UCSD-AML1 (cell line): Measurements from ENCODE around the gene ALKBH5.
"Not testable (repeated sequence)": the region's sequence is repeated elsewhere in the genome, so short reads cannot be mapped to it uniquely, and the experiment has no call there.

Experiments
- DNase-seq: peaks from one replicate; lab custom pipeline; 2025; ENCODE audit not compliant: unreplicated experiment; lab: John Stamatoyannopoulos, UW

The ALKBH5 gene

DNA sequence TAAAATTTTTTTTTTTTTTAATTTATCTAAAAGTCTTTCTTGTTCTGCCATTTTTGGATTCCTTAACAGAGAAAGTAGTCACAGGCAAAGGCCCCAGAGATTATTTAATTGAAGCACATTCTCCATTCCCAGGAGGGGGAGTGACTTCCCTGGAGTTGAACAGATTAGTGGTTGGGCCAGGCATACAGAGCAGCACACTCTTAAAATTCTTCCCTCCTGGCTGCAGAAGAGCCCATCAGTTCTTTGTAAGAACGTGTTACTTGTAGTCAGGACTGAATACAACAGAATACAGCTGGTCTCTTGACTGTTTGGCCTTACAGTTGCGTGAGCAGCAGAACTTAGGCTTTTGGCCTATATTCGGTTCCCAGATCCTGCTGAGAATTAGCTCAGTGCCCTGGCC is 1.8 kb downstream of the ALKBH5 start:
- DNase-seq, result no peak

DNA sequence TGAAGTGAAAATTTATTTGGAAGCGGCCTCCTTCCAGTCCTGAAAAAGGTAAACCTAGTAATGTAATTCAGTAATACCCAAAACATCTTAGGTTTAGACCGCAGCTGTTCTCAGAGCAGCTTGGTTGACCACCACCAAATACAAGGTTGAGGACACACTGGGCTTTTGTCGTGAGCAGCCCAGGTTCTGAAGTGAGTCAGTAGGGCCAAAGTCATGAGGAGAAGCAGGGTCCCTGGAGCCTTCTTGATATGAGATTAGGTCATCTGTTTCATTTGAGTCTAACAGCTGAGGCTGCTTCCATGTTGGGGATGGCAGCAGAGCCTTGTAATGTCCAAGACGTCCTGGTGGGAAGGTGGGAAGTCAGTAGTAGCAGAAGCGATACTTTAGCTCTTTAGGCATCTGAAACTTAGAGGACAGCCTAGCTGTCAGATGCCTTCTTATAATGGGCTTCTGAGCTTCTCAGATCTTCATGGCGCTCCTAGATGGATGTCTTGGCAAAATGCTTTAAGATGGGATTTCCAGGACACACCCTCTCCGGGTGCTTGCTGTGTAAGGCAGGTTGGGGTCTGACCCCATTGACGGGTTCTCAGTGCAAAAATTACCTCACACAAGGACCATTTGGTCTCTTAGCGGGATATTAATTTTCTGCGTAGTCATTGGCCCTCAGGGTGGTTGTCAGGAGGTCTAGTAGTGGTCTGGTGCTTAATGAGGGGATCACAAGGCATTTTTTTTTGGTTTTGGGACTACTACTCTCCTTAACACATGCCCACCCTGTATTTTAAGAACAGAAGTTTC is 2.4 kb downstream of the ALKBH5 start:
- no peak for DNase-seq

DNA sequence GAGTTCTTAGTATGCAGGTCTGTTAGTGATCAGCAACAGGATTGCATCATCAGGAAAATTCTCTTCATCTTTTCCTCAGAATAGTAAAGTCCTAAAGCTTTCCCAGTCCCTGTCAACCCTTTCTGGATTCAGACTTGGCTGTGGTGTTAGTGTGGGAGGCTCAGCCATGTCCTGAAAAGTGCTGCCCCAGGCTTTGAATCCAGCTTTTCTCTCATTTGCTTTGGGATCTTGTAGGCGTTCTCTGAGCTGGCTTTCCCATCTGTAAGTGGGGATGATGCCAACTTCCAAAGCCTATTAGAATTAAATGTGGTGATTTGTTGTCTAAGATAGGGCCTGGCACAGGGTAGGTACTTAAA is 3.0 kb downstream of the ALKBH5 start:
- no peak for DNase-seq

DNA sequence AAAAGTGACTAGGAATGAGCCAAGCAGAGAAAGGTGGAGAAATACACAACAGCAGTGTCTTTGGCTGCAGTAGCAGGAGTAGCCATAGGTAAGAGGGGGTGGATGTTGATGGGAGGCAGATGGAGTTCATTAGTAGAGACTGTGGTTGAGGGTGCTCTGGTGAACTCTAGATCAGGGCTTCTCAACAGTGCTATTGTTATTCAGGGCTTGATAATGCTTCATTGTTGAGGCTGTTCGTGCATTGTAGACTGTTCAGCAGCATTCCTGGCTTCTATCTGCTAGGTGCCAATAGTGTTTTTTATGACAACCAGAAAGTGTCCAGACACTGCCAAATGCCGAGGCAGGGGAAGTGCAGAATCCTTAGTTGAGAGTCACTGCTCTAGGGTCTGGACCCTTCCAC is 3.6 kb downstream of the ALKBH5 start:
- DNase-seq, result no peak

DNA sequence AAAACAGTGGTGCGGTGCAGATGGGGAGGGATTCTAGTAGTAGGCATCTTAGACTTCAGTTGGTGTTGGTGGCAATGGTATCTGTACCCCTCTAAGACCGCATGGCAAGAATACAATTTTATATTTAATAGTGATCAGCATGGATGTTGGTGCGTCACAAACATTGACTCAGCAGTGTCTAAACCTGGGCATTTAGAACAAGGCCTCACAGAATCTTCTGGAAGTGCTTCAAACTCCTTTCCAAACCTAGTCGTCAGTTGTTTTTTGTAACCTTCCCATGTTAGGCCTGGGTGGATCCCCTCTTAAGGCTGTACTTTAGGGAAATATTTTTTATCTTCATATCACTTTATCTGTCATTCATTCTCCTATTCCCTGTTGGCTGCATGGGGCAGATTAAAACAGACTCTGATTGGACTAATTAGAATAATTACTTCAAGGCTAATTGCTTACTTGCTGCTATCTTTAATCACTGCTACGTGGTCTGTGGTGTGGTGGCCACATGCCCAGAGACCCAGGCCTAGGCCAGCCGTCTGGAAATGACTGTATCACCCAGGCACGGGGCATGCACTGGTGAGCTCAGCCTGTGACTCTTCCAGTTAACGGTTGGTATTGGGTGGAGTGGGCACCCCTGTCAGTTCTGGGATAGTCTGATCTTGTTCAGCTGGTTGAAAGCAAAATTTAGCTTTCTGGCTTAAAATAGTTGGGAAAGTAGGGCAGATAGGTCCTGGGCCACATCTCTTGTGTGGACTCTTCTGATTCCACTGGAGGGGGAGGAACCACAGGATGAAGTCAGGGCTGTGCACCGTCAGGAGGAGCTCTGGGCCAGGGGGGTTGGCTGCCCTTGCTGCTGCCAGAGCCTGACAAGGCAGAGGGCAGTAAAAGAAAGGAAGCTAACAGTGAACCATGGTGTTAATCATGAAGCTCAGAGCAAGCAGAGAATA is 4.5 kb downstream of the ALKBH5 start:
- DNase-seq, result no peak

DNA sequence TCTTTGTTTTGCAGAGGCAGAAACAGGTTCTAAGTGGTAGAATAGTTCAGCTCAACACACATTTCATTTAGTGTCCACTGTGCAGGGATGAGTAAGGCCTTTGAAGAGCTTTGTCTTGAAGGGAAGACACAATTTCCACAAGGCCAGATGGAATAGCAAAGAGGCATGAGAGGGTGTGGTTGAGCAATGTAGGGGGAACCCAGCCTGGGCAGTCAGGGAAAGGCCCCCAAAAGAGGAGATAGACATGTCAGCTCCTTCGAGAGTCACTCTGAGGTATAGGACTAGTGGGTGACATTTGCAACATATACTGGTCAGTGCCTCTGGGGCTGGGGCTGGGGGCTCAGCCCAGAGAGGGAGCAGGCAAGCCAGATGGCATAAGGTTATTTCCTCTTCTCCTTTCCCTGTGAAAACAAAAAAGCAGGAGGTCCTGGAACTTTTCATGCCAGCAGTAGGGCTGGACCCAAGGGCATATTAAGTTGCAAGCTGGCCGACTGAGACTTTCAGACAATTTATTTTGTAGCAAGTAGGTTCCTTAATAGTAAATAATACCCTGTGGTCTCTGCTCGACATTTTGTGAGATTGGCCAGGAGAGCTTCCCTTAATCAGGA is 7.1 kb downstream of the ALKBH5 start:
- DNase-seq, result no peak

DNA sequence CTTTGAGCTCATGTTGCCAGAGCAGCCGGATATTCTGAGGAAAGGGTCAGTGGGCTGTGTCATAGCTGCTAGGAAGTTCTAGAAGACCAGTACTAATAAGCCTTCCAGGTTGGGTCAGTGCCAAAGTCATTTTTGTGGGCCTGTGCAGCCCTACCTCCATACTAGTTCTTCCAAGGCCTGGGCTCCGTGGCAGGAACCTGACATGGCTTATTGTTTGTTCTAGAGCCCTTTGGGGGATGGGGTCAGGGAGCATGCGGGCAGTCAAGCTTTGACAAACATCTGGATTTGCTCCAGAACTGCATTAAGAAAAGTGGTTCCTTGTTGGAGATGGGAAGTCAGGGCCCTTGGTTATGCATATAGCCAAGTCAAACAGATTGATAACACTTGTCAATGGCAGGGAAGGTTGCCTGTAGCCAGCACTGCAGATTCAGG is 7.6 kb downstream of the ALKBH5 start:
- DNase-seq, result no peak

DNA sequence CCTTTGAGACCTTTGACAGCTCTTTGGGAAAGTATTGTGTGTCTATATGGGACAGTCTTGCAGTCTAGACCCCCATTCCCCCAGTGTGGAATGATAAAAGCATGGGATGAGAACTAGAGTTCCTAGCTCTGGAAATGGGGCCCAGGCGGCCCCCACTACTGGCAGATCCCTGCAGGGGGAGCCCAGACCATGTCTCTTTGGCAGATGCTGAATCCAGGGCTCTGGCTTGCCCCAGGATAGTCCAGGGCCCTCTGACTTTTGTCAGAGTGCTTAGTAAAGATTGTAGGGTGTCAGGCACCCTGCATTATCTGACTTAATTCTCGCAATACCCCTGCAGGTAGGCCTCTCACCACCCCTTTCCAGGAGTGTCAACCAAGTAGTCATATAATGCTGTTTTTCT is 8.3 kb downstream of the ALKBH5 start:
- DNase-seq, result no peak

DNA sequence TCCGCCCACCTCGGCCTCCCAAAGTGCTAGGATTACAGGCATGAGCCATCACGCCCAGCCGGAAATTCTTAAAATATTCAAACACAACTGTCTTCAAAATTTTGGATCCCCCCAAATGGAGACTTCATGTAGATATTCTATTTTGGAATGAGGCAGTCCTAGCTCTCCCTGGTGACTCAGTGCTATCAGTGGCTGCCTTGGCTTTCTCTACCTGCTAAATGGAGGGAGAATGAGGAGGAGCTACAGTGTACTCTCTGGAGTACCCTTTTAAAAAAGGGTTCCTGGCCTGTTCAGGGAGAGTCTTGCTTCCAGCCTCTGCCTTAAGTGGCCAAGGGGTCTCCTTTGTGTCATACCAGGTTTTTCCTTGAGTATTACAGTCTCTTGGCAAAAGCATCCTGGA is 10.8 kb downstream of the ALKBH5 start:
- no peak for DNase-seq

DNA sequence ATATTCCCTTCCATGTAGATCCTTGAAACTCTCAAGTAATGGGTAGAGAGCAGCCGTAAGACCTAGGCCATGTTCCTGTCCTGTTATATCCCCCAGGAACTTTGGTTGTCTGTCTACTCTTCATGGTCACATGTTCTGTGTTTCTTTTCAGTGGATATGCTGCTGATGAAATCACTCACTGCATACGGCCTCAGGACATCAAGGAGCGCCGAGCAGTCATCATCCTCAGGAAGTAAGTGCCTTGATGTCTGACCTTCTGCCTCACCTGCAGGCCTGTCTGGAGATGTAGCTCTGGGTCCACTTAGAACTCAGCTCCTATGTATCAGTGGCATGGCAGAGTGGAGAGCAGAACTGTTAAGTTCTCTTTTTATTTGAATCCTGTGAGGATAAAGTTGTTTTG is 11.2 kb downstream of the ALKBH5 start:
- DNase-seq, result no peak

DNA sequence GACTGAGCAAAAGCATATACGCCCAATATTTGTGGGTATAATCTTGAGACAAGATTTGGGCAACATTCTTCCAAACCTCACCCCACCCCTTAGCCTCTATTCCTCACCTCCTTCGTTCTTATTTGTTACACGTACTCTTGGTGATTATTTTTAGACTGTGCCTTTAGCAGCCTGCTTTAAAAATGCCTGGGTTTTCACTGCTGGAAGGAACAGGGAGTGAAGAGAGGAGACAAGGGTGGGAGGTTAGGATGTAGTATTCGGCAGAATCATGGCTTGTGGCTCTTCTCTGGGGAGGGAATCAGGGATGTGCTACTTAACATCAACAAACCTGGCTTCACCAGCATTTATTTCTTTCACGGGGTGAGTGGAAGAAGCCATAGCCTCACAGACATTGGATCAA is 11.6 kb downstream of the ALKBH5 start:
- DNase-seq, result no peak

DNA sequence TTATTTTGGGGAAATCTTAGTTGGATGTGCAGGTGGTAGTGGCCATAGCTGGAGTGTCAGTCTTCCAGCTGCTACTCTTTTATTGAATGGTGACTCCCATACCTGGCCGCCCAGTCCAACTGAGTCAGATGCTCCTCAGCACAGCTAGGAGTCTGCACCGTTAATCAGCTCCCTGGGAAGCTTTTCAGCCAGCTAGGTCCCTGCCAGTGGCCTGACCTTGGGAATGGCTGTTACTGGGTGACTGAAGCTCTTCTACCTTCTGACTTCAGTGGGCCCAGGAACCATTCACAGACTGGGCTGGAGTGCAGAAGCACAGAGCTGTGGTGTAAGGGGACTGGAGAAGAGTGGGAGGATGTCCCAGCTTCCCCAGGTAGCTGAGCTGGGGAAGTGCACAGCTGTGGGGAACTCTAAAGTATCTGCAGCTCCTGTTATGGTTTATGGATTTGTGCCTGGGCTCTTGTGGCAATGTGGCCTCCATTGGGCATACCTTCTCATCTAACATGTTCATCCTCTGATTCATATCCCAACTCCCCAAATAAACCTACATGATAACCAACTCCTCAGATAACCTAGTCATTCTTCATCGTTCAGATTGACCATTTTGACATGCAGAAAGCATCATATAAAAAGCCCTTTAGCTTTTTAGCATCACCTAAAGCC is 14.0 kb downstream of the ALKBH5 start:
- DNase-seq, result no peak

DNA sequence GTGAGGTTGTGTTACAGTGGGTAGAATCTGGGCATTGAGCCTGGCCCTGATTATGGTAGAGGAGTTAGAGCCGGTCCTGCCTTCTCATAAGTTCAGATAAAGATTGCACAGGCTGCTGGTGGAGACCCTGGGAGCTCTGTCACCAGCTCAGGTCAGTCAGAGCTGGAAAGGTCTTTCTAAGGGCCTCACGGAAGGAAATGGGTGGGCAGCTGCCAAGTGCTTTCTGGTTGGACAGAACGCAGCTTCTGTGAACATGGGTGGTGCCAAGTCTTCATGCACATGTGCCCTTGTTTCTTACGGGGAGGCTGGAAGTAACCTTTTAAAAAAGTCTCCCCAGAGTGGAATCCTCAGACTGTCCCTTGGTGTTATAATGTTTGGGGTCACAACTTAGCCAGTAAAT is 14.9 kb downstream of the ALKBH5 start:
- DNase-seq, result no peak

DNA sequence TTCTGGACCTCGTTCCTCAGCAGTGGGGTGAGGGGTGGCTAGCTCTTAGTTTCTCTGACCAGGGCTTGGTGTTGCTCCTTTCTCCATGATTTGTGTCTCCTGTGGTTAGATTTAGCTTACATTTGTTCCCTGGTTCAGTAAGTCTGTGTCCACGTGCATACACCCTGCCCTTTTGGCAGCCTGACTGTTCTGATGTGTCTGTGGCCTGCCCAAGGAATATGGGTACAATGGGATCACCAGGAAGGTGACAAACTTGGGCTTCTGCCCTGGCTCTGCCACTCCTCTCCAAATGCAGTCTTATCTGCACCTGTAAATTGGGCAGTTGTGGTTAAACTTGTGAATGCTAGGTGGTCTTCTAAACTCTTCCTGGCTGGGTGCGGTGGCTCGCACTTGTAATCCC is 17.5 kb downstream of the ALKBH5 start:
- DNase-seq, result no peak

DNA sequence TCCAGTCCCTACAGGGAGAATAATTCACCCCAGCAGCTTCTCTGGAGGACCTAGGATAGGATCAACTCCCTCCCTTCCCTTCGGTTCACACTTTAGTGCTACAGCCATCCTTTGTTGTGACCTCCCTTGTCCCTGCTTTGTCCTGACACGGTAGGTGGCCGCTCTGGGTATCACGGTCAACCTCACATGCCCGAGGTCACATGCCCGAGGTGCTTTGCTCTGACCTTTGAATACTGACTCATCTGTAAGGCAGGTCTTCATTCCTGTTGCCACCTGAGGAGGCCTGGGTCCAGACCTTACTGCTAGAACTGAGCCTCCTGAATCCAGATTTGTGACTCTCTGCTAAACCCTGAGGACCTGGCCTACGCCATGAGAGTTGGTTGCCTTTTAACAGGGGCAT is 19.7 kb downstream of the ALKBH5 start:
- no peak for DNase-seq

DNA sequence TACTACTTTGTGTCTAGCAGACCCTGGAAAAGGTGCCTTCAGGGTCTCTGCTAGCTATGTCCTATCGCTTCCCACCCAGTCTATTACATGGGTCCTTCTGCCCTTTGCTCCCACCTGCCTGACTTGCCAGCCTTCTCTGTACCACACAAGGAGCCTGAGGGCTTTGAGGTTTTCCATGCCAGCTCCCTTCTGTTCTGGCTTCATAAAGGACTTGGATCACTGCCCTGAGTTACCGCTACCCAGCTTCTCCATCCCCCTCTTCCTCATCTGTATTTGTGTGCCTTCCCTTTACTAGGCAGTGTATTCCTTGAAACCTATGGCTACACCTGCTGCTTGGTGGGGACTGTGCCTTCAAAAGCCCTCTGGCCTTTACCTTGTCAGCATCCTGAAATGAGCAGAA is 22.2 kb downstream of the ALKBH5 start:
- no peak for DNase-seq

DNA sequence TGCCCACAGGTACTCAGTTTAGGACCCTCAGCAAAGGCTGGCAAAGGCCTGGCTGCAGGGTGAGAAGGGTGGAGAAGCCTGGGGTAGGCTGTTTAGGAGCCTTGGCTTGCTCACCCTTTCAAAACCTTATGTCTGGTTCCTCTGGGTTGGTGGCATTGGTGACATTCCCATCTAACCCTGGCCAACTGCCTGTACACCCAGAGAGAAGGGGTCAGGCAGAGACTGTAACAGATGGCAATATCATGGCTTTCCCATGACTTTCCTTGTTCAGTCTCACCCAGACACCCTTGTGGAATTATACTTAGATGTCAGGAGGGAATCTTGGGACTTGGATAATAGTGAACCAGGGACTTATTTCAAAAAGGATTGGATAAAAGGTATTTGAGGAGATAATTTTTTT is 23.3 kb downstream of the ALKBH5 start:
- no peak for DNase-seq

DNA sequence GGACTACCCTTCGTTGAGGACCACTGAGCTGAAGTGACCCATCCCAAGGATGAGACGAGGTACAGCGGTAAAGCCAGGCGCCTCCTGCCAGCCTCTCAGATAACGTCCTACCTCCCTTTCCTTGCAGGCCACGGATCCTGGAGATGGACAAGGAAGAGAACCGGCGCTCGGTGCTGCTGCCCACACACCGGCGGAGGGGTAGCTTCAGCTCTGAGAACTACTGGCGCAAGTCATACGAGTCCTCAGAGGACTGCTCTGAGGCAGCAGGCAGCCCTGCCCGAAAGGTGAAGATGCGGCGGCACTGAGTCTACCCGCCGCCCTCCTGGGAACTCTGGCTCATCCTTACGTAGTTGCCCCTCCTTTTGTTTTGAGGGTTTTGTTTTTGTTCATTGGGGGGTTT is 24.5 kb downstream of the ALKBH5 start:
- no peak for DNase-seq

DNA sequence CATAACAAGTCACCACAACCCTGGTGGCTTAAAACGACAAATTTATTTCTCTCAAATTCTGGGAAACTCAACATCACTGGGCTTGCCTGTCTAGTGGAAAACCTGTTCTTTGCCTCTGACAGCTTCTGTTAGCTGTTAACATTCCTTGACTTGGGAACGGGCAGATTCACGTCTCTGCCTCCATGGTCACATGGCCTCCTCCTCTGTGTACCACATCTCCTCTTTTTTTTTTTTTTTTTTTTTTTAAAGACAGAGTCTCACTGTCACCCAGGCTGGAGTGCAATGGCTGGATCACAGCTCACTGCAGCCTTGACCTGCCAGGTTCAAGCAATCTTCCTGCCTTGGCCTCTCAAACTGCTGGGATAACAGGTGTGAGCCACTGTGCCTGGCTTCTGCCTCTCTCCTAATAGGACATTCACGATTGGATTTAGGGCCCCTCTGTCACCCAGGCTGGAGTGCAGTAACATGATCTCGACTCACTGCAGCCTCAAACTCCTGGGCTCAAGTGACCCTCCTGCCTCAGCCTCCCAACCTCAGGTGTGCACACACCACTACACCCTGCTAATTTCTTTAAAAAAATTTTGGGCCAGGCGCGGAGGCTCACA is 30.1 kb downstream of the ALKBH5 start:
- DNase-seq, result no peak

DNA sequence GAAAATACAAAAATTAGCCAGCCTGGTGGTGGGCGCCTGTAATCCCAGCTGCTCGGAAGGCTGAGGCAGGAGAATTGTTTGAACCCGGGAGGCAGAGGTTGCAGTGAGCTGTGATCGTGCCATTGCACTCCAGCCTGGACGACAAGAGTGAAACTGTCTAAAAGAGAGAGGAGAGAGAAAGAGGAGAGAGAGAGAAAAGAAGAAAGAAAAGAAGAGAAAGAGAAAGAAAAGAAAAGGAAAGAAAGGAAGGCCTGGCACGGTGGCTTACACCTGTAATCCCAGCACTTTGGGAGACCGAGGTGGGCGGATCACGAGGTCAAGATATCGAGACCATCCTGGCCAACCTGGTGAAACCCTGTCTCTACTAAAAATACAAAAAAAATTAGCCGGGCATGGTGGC is 33.3 kb downstream of the ALKBH5 start:
- not testable (repeated sequence) for DNase-seq

DNA sequence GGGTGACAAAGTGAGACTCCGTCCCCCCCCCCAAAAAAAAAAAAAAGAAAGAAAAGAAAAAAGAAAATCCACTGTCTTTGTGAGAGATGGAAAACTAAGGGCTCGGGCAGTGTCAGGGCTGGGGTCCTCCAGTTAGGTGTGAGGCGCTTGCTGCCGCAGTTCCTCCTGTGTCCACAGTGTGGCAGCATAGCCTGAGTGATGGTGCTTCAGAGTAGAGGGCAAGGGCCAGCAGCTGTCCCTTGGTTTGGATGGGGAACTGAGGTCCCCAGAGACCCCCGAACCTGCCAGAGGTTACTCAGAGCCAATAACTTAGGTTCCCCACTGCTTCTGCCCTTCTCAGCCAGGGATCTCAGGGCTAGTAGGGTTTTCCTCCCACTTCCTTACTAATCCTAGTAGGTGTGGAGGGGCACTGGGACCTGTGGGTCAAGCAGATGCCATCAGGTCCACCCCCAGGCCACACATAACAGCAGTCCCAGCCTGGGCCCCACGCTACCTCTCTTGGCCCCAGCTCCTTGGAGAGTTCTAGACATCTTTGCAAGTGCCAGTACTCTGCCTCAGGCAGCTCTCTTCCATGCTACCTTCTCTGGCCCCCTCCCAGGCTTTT is 33.9 kb downstream of the ALKBH5 start:
- DNase-seq, result peak; percentile 67
